HG03039 (cell line): ENCODE measurements around the gene DBH.

Source experiments
- ATAC-seq: cut with Tn5 transposase; IDR thresholded peaks from one replicate; pipeline ENCODE4 v1.9.1; 2021; ENCODE audit warnings: mild to moderate bottlenecking, moderate library complexity; ENCODE audit not compliant: unreplicated experiment

DBH gene

DNA sequence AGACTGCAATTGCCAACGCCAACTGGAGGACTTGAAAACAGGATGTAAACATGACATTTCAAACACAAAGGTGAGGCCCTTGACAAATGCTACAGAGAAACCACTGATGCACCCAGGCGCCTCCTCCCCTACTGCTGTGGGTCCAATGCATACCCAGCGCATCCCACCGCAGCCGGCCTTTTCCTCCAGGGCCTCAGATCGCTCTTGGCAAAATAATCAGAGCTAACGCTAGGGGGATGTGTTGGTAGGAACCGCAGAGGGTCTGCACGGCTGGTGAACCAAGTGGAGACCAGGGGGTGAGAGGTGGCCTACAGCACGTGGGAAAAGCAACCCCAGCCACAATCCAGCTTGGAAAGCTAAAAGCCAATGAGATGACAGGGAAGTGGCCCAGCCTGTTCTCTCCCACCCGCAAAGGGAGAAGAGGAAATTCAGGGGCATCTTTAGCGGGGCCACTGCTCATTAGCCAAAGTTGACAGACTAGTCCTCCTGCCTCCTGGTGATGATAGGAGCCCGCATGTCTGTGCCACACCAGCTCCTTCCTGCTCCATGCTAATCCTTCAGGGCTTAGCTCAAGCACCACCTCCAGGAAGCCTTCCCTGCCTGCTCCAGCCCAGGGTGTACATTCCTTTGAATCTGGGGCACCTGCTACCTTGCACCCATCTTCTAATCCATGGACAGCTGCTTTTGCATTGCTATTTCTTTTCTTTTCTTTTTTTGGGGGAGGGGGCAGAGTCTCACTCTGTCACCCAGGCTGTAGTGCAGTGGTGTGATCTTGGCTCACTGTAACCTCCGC is 32.8 kb upstream of the DBH start:
- ATAC-seq = no peak

DNA sequence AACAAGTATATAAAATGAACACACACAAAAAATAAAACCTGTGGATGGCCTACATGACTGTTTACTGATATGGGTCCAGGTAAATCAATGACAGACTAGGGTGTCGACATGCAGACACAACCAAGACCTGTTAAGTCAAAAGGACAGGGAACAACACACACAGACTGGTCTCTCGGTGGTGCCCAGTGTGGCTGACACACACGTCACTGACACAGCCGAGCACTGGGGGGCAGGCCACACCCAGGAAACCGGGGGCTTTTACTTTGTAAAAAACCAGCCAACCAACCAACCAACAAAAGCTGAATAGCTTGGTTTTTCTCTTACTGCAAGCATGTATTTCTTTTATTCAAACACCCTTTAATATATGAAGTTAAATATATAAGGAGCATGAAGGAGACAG is 31.9 kb upstream of the DBH start:
- no peak for ATAC-seq

GRCh38 chr9:133604856-133605255 is 31.3 kb upstream of the DBH start:
- no peak for ATAC-seq

DNA sequence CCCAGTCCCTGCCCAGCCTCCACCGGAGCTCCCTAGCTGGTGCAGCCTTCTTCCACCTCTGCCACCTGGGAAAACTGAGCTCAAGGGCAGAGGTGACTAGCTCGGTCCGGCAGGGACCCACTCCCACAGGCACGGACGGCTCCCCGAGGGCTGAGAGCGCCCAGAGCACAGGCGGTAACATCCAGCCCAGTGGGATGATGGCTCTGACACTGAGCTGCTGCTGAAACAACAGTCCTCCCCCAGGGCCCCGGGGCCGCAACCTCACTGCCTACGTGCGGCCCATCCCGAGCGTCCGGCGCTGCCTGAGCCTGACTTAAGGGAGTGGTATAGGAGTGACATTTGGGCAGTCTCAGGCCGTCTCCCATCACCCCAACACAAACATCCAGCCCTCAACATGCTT is 30.7 kb upstream of the DBH start:
- no peak for ATAC-seq

GRCh38 chr9:133605856-133606707 is 30.1 kb upstream of the DBH start:
- no peak for ATAC-seq

- ATAC-seq = no peak
Observed at GRCh38 chr9:133606708-133607025, 29.5 kb upstream of the DBH start.

- no peak for ATAC-seq
Observed at GRCh38 chr9:133607381-133607780, 28.8 kb upstream of the DBH start.

DNA sequence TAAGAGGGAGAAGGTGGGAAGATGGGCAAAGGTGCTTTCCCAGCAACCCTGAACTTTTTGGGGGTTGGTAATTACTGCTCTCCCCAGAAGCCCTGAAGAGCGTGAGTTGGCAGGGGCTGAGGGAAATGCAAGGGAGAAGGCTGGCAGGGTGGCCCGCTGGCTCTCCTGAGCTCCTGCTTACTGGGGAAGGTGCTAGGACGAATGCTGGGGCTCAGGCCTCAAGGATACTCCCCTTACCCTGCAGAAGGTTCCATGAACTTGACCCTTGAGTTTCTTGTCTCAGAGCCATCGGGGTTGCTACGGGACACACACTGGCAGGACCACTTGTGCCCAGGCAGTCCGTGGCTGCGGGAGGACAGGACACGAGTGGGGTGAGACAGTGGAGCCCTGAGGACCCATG is 28.2 kb upstream of the DBH start:
- ATAC-seq = no peak

DNA sequence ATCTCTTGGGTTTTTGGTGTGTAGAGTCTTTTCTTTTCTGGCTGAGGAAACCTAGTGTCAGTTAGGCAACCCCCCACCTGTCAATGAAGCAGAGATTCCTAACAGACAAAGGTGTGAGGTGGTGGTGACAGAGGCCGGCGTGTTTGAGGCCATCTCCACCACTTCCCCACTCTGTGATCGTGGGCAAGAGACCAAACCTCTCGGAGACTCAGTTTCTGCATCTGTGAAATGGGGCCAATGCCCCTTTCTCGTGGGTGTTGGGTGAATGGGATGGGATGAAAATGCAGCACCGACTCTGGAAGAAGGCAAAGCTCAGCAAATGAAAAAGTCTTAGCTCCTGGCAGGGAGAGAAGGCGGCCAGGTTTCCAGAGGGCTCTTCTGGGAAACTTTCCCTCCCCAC is 27.8 kb upstream of the DBH start:
- ATAC-seq = no peak

DNA sequence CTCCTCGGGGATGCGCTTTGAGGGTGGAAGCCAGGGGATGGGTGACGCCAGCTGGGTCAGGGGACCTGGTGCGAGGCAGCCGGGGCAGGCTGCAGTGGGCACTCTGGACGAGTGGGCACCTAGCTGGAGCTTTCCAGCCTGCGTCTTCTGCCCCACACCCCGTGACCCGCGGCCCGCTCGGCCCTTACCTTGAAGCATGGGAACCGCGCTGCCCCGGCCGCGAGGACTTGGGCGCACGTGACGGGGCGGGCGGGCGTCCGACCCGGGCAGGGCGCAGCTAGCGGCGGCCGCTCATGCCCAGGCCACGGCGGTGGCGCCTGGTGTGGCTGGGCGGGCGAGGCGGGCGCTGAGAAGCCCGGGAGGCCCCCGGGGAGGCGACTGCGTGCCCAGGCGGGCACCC is 27.3 kb upstream of the DBH start:
- ATAC-seq = no peak

GRCh38 chr9:133609311-133610098 is 26.7 kb upstream of the DBH start, which contains the start of gene FAM163B:
FAM163B (minus strand) TSS chr9:133609389; CDS start chr9:133580223, 29,166 bp downstream.
- ATAC-seq = no peak

- no peak for ATAC-seq
Observed at GRCh38 chr9:133610845-133611244, 25.3 kb upstream of the DBH start.

DNA sequence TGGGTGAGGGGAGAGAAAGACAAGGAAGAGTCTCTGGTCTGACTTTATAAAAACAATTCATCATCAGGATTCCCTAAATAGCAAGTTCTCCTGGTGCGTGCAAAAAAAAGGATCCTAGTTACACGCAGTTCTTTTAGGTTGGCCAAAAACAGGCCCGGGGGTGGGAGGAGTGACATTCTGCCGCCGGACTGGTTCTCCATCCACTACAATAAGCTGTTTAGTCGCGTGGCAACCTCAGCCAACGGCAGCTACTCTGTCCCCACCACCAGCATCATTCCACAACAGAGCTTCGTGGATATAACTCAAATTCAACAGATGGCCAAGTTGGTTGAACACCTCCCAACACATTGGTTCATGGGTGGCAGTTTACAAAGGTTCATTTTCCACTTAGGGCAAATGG is 24.1 kb upstream of the DBH start:
- ATAC-seq = no peak

DNA sequence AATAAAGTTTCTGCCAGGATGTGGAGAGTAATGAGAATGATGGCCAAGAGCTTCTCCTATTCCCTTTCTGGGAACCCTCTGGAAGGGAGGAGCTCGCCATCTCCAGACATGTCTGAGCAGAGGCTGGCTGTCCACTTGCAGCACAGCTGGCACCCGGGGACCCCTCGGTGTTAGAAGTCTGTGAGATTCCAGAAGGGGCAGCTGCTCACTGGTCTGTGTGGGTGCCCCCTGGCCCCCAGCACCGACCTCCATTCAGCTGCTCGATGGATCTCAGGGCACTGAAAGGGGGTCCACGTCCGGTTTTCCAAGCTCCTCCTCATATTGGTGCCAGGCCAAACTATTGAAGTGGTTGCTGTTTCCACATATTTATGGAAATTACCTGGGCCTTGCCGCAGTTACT is 23.3 kb upstream of the DBH start:
- ATAC-seq = no peak

GRCh38 chr9:133613432-133613831 is 22.7 kb upstream of the DBH start:
- no peak for ATAC-seq

DNA sequence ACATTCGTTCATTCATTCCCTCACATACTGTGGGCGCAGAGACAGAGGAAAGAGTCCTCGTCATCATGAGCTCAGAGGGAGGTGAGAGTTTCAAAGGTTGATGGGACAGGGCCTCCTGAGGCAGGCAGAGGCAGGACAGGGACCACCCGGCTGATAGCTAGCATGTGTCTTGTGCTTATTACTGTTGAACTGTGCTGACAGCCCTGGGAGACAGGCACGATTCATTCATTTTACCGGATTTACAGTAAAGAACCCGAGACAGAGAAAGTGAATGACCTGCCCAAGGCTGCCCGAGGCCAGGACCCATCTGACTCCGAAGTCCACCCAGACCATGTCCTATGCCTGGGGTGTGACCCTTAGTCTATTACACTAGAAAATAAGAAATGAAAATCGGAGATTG is 22.1 kb upstream of the DBH start:
- no peak for ATAC-seq

DNA sequence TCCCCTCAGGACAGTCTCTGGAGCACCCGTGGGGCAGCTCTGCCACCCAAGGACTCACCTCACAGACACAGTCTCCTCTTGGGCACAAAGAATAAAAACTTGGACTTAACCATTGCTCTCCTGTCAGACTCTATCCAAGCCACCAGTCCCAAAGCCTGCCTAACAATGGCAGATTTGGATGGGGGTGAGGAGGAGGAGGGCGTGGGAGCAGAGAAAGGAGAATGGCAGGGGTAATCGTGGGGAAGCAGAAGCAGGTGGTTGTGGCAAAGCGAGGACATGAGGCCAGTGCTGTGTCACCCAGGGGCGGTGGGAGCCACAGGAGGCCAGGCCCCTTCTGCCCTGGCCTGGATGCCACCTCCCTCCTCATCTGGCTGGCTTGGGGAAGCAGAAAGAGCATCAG is 21.5 kb upstream of the DBH start:
- ATAC-seq = no peak

DNA sequence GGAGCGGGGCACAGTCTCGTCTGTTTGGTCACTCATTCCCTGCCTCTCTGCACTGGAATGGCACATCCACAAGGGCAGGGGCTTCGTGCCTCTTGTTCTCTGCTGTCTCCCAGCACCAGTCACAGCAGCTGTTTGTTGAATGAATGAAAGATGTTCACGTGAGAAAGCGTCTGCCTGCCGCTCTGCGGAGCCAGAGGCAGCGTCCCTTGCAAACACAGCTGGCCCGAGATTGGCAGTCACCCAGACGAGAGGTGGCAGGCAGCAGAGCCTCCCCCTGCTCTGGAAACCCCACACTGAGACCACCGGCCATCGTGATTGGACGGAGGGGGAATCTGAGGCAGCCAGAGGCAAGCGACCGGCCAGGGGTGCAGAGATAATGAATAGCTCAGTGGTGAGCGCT is 21.0 kb upstream of the DBH start:
- no peak for ATAC-seq

DNA sequence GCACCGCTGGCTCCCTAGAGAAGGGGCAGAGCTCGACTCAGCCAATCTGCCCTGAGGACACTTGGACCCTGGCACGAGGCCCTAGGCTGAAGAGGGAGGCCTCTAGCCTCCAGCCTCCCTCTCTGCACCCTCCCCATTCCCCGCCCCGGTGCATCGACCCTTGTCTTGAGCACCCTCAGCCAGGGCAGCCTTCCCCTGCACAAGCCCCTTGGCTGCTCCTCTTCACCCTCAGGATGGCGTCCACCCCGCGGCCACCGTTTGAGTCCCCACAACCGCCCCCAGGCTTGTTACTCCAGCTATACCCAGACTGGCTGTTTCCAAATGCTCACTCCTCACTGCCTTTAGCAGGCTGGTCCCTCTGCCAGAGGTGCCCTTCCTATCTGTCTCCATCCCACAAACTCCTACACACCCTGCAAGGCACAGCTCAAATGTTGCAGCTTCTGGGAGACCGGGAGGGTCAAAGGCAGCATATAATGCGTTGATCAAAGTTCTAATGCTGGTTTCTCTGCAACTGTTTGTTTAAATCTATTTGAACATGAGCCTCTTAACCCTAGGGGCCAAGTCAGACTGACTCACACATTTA is 20.5 kb upstream of the DBH start:
- no peak for ATAC-seq

GRCh38 chr9:133616643-133617405 is 19.3 kb upstream of the DBH start:
- no peak for ATAC-seq
